CD4-positive, alpha-beta T cell treated with Interleukin-17A for 1 hour (primary cell): ENCODE results near the gene DLG2.
"Not testable (repeated sequence)": the region's sequence is repeated elsewhere in the genome, so short reads cannot be mapped to it uniquely, and the experiment has no call there.

Experiments used
- DNase-seq: peaks from one replicate; pipeline ENCODE4 v3.0.0-alpha.2; 2020

DLG2 gene

DNA sequence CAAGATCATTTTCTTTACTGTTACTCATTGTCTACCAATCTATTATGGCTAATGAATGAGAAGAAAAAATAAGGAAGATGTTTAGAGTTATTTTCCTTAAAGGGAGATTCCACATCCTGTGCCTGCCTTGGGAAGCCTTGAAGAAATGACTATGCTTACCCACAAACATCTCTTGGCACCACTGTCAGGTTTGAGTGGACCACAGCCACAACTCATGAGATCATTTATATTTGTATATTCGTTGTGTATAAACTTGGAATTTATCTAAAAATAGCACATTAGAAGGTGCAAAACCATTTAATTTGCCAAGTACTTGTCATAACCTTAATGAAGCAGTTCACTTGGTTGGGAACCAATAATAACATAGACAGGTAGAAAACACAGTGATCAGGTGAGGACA is 740.8 kb downstream of the DLG2 start:
- DNase-seq, result no peak

DNA sequence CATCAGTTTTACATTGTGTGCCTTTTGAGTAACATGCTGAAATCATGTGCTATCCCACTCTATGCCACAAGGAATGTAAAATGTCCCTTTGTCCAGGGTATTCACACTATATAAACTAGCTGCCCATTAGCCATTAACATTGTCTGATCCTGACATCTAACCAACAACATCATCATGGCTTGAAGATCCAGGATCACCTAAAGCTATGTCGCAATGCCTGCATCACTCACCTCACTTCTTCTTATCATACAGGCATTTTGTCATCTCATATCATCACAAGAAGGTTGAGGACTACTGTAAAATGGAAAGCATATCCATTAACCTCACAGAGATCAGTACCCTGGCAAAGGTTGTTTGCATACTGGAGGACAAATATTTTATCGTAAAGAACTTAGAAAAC is 742.3 kb downstream of the DLG2 start:
- DNase-seq, result no peak

DNA sequence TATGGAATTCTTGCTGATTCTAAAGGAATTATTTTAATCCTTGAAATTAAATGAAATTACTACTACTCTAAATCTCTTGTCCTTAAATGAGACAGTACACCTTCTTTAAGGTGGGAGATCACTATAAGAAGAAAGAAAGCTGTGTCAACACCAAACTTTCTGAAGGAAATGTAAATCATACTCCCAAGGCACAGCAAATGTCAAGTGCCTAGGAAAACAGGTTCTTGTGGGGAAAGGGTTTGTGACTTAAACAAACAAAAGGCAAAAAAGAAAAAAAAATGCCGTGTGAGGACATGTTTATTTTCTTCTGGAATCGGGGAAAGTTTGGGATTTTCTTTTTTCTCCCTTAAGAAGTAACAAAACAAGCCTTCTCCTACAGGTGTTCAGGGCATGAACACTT is 745.1 kb downstream of the DLG2 start:
- no peak for DNase-seq

DNA sequence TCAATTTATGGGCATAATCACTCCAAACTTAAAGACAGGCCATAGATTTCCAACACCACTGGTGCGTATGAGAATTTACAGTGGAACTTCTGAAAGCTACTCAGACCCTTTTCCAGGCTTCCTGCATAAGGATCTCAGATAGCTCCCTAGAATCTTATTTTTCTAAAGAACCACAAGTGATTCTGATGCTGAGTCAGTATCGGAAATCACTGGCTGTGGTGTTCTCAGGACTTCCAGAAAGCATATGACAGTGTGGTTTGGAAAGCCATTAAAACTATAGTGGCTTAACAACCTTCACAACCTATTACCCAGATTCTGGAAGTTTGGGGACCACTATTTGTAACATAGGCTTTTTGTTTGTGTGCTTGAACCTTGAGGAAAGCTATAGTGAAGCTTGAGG is 756.0 kb downstream of the DLG2 start:
- DNase-seq, result no peak

DNA sequence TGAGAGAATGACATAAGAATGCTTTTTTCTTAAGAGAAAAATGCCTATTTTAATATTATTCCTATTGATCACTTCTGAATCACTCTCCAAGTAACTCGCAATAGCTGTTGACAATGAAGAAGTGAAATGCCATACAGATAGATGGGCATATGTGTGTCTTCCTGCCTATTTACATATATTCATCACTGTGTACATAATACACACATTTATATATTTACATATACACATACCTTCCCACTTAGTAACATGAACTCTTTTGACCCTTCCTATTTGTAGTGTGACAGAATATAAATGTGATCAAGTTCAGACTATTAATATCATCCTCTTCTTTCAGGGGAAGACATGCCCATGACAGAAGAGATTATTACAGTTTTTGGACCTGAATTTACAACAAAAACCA is 756.7 kb downstream of the DLG2 start:
- no peak for DNase-seq

DNA sequence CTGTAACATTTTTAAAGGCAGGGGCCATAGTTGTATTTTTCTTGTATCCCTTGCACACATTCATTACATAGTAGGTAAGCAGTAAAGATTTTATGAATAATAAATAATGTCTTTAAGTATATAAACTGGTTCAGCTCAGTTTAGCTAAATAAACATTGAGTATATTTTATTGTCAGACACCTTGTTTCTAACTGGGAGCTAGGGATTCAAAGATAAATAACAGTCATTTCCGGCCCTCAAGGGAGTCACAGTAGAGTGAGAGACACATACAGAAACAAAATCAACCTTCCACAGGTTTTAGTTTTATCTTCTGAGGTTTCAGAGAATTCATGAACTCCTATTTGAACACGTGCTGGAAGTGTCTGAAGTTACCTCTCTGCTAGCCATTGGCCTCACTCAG is 760.2 kb downstream of the DLG2 start:
- DNase-seq, result no peak

DNA sequence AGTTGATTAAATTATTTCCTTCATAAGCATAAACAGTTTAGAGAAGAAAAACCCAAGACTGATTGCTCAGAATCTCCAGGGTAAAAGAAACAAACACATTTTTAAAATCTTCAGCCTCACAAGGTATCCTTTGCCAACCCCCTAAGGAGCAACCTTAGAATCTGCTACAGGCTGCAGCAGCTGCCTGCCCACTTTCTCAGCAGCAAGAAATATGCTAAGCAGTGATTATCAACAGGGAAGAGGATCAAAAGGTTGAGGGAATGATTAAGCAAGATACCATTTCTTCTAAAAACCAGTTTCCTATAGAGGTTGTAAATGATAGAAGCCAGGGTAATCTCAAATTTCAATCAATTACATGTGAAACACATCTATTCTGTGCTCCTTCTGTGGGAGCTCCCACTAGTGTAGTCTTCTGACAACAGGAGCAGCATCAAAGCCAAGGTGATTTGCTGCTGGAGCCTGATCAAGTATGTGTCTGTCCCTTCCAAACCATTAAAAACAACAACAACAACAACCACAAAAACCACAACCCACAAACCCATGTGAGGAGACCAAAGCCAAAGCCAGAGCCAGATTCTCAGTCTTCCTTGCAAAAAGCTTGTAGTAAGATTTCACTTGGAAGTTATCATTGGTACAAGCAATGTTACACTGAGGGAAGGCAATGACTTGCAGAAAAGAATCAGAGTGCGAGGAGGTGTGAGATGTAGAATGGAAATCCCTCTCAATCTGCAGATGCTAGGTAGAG is 761.2 kb downstream of the DLG2 start:
- no peak for DNase-seq

DNA sequence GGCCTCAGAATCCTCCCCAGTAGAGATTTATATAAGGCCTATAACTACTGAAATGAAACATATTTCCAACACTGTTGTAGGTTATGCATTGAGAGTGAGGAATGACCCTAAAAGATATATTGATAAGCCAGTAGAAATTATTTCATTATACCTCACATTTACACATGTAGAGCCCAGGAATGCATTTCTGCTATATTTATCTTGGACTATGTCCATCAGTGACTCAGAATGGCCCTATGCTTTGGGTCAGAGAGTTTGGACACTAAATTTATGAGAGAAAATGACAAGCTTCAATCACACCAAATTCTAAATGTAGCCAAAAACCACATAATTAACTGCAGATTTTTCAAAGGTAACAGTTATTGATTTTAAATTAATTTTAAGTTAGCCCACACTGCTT is 761.9 kb downstream of the DLG2 start:
- no peak for DNase-seq

DNA sequence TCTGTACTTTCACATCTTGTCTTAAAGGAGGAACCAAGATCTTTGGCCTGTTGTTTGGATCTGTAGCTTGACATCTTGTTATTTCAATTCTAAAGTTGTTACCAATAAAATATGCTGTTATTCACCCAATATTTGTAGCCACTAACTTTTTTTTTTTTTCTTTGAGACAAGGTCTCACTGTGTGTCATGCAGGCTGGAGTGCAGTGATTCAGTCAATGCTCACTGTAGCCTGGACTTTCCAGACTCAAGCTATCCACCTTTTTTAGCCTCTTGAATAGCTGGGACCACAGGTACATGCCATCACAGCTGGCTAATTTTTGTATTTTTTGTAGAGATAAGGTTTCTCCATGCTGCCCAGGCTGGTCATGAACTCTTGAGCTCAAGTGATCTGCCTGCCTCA is 769.4 kb downstream of the DLG2 start:
- no peak for DNase-seq

DNA sequence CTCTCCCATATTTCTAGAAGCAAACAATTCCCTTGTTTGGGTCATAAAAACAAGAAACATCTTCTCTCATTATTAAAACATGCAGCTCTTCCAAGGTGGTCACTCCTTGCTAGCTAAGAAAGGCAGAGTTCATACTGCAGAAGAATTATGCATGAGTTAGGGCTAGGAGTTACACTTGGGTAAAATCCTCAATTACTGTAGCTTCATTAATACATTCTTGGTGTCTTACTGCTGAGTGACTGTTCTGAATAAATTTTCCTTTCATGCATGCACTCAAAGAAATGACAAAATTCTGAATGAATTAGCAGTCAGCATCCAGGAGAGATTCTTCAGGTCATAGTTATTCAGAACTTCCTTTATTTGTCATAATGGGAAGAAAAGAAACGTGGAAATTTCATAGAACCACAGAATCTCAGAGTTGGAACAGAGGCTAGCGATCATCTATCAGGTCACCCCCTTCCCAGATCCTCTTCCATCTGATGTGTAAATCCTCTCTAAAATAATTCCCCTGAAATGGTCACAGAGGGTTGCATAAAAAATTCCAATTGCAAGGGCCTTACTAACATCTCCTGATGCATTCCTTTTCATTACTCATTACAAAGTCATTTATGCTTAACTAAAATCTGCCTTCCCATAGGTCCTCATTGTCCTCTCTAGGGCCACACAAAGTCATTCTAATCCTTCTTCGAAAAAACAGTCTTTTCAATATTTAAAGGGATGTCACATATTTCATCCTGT is 771.5 kb downstream of the DLG2 start:
- no peak for DNase-seq

DNA sequence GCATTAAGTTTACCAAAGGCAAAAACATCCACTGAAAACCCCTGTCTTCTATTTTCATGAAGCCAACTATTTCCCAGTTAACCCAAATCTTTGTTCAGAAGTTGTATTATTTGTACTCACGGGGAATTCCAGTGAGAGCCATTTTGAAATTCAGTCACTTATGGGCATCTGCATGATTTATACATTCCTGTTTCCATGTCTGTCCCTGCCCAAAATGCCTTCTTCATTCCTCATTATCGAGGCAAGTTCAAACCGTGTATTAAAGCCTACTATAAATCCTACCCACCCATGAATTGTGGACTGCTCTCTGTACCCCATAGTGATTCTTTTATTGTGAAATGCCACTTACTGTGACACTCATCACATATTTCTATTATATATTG is 772.7 kb downstream of the DLG2 start:
- no peak for DNase-seq

DNA sequence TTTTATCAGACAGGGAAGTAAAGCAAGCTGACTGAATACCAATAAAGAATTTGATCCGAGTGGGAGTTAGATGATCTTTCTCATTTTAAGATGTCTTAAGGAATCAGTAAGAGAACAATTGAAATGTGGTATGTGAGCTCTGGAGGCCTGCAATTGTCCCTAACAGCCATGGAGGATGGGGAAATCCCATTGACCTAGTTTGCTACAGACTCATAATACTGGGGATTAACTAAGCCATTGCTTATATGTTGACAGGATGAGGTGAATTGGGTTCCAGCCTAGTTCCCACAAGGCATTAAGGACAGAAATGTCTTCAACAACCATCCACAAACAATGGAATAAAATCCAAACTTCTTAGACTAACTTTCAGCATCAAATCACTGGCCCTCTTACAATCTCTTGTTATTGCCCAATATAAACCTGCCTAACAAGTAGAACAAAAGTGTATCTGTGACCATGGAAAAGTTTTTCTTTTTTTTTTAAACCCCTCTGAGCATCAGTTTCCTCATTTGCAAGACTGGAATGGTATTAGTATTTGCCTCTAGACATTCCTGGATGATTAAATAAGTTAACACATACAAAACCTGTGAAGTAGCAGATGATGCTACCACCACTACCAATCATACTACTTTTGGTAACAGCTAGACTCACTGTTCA is 773.2 kb downstream of the DLG2 start:
- no peak for DNase-seq

DNA sequence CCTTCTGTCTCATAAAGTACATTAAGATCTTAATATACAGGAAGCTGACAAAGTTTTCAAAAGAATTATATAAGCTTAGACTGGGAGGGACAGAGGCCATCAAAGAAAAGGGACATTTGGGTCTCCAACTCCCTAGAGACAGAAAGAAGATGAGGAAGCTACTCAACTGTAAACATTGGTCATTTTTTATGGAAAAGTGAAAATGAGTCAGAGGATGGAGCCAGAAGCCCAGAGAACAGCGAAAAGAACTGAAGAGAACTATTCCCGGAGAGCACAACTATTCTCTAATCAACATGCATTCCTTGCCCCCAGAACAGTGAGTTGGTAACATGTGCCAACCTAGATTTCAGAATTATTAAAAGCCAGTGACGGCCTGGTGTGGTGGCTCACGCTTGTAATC is 779.3 kb downstream of the DLG2 start:
- DNase-seq, result no peak

DNA sequence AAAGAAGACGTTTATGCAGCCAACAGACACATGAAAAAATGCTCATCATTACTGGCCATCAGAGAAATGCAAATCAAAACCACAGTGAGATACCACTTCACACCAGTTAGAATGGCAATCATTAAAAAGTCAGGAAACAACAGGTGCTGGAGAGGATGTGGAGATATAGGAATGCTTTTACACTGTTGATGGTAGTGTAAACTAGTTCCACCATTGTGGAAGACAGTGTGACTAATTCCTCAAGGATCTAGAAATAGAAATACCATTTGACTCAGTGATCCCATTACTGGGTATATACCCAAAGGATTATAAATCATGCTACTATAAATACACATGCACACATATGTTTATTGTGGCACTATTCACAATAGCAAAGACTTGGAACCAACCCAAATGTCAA is 786.9 kb downstream of the DLG2 start:
- DNase-seq, result not testable (repeated sequence)

DNA sequence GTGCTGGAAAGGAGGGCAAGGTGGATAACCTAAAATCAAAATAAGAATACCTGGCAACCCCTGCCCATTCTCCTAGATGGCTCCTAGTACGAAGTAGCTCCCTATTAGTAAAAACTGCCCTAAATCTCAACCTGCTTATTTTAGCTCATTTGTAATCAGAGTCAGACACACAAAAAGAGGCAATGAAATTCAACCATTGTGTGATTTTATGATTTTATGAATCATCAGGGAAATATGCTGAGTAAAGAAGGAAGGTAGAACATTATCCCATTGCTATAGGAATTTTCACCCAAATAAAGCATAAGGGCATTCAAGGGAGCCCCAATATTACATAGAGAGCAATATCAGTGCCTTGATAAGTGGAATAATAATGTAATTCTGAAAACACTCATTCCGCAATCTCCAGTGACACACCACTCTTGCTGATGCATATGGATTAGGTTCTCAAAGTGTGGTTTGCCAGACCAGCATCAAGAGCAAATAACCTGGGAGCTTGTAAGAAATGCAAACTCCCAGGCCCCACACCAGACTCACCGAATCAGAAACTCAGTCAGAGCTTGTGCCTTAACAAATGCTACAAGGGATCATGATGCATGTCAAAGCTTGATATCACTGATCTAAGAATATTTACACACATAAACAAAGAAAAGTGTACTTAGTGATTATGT is 789.6 kb downstream of the DLG2 start:
- DNase-seq, result no peak

DNA sequence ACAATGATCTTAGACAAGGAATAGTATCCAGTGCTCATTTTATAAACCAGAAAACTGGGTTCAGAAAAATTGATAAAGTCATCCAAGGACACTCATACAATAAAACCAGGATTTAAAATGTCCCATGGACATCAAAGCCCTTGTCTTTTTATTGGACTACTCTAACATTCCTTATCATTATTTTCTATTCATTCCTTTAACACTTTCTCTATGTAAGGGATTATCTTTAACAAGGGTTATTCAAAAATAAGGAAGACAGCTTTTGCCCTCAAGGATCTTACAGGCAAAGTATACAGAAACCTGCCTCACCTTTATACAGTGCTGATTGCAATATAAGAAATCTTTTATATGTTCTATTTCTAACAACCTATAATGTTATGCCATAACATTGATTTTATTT is 790.8 kb downstream of the DLG2 start:
- no peak for DNase-seq

DNA sequence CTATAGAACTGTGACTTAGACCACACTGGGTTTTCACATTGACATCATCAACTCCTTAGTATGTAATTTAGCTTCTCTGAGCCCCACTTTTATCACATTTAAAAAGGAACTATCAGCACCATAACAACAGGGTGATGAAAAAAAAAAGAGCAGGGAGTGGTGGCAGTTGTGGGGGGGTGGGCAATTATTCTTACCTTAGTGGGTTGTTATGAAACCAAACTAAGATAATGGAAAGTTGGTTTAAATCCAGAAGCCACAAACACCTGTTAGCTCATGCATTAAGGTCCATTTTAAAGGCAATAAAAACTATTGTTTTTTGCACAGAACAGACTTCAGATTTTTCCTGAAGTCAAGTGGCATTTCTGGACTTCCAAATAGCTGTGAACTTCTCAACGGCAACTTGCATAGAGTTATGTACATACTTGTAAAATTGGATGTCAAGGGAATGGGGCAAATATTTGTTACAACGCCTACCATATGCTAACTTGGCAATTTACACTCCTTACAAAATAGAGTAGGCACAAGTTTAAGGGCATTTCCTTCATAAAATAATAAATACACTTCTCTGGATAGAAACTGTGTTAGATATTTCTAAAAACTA is 793.6 kb downstream of the DLG2 start:
- no peak for DNase-seq

DNA sequence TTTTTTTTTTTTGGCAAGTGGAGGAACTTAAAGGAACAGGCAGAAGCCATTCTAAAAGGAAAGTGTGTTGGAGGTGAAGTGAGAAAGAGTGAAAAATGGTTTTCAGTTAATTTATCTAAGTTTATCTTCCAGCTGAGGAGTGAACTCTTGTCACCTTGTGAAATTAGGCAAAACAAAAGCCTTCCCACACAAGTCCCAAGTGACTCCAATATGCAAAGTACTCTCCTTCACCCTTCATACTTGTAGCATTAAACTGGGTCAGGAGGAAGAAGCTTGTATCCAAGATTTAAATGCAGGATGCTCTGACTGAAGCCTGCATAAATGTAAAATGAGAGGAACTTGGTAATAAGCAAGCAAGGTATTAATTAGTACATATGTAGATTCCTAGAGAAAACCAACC is 796.8 kb downstream of the DLG2 start:
- no peak for DNase-seq

DNA sequence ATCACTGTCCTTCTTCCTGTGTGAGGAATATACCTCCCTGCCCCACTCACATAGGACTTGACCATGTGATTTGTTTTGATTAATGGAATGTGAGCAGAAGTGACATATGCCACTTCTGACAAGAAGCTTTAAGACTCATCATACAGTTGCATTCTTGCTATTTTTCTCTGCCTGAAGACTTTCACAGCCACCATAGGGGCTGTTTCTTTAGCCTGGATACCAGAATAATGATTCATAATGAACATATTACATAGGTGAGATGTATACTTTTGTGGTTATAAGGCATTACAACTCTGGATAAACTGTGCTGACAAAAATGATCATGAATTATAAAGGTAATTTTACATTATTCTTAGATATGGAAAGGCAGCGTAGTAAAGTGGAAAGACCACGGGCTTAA is 798.0 kb downstream of the DLG2 start:
- no peak for DNase-seq

DNA sequence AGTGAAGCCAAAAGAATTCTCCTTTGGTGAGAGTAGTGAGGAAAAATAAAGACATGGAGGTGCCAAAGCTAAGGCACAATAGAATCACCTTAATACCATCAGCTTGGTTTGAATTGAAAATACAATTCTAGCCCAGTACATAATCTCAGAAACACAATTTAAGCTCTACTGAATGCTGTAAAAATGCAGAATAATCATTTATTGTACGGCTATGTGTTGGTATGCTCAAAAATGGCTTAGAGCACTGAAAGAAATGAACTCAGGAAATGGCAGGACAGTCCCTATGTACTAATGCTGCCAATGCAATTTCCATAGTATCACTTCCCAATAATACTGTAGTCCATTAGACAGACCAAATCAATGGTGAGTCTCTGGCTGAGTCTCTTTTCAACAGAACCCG is 798.5 kb downstream of the DLG2 start:
- no peak for DNase-seq

DNA sequence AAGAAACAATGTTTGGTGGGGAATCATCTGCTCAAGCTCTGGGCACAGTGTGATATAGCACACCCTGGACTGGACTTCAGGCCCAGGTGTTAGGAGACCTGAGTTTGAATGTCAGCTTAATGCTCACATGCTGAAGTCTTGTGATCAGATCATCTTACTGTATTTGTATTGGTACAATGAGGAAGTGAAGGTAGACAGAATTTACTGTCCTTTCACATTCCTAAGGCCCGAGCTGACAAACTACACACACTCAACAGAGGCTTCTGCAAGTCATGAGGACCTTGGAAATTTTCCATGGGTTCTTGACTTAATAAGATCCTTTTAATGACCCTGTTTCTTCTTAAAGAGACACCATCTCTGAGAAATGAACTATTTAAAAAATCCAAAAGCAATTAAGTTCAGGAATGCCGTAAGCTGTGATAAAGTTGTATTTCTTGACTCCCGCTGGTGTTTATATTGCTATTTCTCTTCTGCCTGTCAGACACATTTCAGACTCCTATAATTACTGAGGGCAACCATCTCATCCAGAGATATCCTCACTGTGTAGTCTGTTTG is 802.0 kb downstream of the DLG2 start:
- no peak for DNase-seq

DNA sequence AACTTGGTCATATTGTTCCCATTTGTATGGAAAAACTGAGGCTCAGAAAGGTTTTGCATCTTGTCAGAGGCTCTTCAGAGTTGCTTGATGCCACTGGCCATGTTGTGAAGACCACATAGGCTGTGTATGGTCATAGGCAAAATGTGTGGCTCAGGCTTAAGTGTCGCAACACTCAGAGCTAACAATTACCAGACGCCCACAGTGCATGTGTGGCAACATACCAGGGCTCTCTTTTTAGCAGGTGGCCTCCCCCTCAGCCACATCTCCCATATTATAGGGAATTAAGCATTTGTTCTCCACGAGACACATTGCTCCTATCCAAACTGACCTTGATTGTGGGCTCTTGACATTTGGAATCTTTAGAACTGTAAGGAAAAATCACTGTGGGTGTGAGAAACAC is 802.5 kb downstream of the DLG2 start:
- no peak for DNase-seq

DNA sequence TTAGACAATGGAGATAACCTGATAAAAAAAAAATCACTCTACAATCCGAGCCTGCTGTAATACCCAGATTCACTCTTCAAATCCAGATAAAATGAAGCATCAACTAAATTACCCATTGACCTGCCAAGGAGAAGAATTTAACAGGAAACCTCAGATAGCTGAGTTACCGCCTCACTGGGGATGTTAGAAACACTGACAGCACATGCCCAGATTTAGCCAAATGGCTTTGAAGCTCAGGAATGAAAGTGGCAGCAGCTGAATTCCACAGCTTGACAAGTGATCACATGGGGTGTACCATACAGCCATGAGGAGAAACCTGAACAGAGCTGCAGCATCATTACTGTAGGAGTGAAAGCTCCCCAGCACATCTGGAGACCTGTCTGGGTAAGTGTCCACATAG is 807.6 kb downstream of the DLG2 start:
- DNase-seq, result no peak
